Smooth muscle cell (in vitro differentiated cells): Measurements from ENCODE around the gene SLC25A39. TPM values are rescaled to one million over a fixed set of nuclear protein-coding genes. Genes with fewer than 3 reads are reported as not detected.
"Not testable (repeated sequence)": the region's sequence is repeated elsewhere in the genome, so short reads cannot be mapped to it uniquely, and the experiment has no call there.

ENCODE experiments used
- DNase-seq: peaks from one replicate; lab custom pipeline; 2025; ENCODE audit not compliant: unreplicated experiment; lab: John Stamatoyannopoulos, UW
- H2AFZ ChIP-seq: fragments of 200-600 bp; sonication (generic); 2 replicates; pipeline ENCODE4 v1.6.0; 2016; ENCODE audit warnings: antibody characterized with exemption, low read depth, mild to moderate bottlenecking
- H3F3A ChIP-seq: fragments of 200-600 bp; sonication (generic); 2 replicates; pipeline ENCODE4 v1.6.0; 2017; ENCODE audit warnings: antibody characterized with exemption, low read depth
- H3K27ac ChIP-seq: fragments of 200-600 bp; sonication (generic); 2 replicates; pipeline ENCODE4 v1.5.1; 2016; ENCODE audit warnings: low read depth, mild to moderate bottlenecking
- H3K27me3 ChIP-seq: fragments of 200-600 bp; sonication (generic); 2 replicates; pipeline ENCODE4 v1.6.1; 2016; ENCODE audit warnings: low read depth, mild to moderate bottlenecking
- H3K36me3 ChIP-seq: fragments of 200-600 bp; sonication (generic); 2 replicates; pipeline ENCODE4 v1.5.1; 2016; ENCODE audit warnings: low read depth
- H3K4me1 ChIP-seq: fragments of 200-600 bp; sonication (generic); 2 replicates; pipeline ENCODE4 v1.5.1; 2016; ENCODE audit warnings: low read depth
- H3K4me2 ChIP-seq: fragments of 200-600 bp; sonication (generic); 2 replicates; pipeline ENCODE4 v1.6.0; 2016; ENCODE audit warnings: mild to moderate bottlenecking
- H3K4me3 ChIP-seq: fragments of 200-600 bp; sonication (generic); 2 replicates; pipeline ENCODE4 v1.5.1; 2016; ENCODE audit warnings: mild to moderate bottlenecking
- H3K79me2 ChIP-seq: fragments of 200-600 bp; sonication (generic); 2 replicates; pipeline ENCODE4 v1.6.0; 2016; ENCODE audit warnings: low read depth, mild to moderate bottlenecking
- H3K9ac ChIP-seq: fragments of 200-600 bp; sonication (generic); 2 replicates; pipeline ENCODE4 v1.6.0; 2016; ENCODE audit warnings: low read depth
- H3K9me3 ChIP-seq: fragments of 200-600 bp; sonication (generic); replicated peaks from 2 replicates; pipeline ENCODE4 v1.5.1; 2016; ENCODE audit warnings: low read depth
- H4K20me1 ChIP-seq: fragments of 200-600 bp; sonication (generic); 2 replicates; pipeline ENCODE4 v1.6.0; 2016; ENCODE audit warnings: low read depth
- CTCF ChIP-seq: fragments of 200-600 bp; sonication (generic); IDR thresholded peaks from 2 replicates; pipeline ENCODE4 v1.5.1; 2017; ENCODE audit warnings: borderline replicate concordance, mild to moderate bottlenecking, antibody characterized with exemption; ENCODE audit not compliant: insufficient read depth, poor library complexity, severe bottlenecking
- WGBS: methylation state at CpG from one replicate; pipeline ENCODE4 v1.1.7; 2016; ENCODE audit warnings: low lambda C conversion rate; 5-methylcytosine and 5-hydroxymethylcytosine counted together
- polyA plus RNA-seq: library from polyadenylated mRNA; unstranded; fragments of >200 nt; fragmentation: Nextera tagmentation; extraction: Ambion mirVana; gene quantifications from 2 replicates; pipeline ENCODE4 v1.2.1, GENCODE V29; 2016
- total RNA-seq: library from RNA; depleted of rRNA; stranded (reverse); fragments of >200 nt; gene quantifications from 2 replicates; pipeline ENCODE4 v1.2.3, GENCODE V29; 2014

The SLC25A39 gene
- total and polyA plus RNA-seq, 2 experiments from 2014 or later: 106 to 147 TPM

- no peak overlapping the region for H3K4me3 ChIP-seq
- peaks cover 11% of the 10 kb centered on the region for H3K79me2 ChIP-seq
- H3K4me1 ChIP-seq: peaks cover 2% of the 10 kb centered on the region
- H3K4me2 ChIP-seq: no peak overlapping the region
- H4K20me1 ChIP-seq: peaks cover 4% of the 10 kb centered on the region
- H3F3A ChIP-seq: no peaks in the 10 kb centered on the region
- no peak overlapping the region for H3K27ac ChIP-seq
- no peaks in the 10 kb centered on the region for H3K36me3 ChIP-seq
- no peak overlapping the region for H3K9ac ChIP-seq
- peaks cover 7% of the 10 kb centered on the region for H3K27me3 ChIP-seq
- no peak for TF ChIP-seq CTCF
- 85% methylated on average over 7 of the region's 7 CpGs for WGBS
- no peak for DNase-seq
- no peaks in the 10 kb centered on the region for H3K9me3 ChIP-seq
- H2AFZ ChIP-seq: no peak overlapping the region
Measured at GRCh38 chr17:44367231-44367979, 42.8 kb upstream of the SLC25A39 start.

GRCh38 chr17:44365051-44365450, 40.4 kb upstream of the SLC25A39 start:
- not testable (repeated sequence) for H2AFZ ChIP-seq, H3K9ac ChIP-seq, H3K36me3 ChIP-seq, H3K27ac ChIP-seq, H3K9me3 ChIP-seq, H3K4me2 ChIP-seq, H3F3A ChIP-seq, H3K4me3 ChIP-seq, DNase-seq, H3K27me3 ChIP-seq
- peaks cover 24% of the 10 kb centered on the region for H3K4me1 ChIP-seq
- H4K20me1 ChIP-seq: peaks cover 28% of the 10 kb centered on the region
- 93% methylated on average over 5 of the region's 5 CpGs for WGBS
- H3K79me2 ChIP-seq: peaks cover 12% of the 10 kb centered on the region

GRCh38 chr17:44363613-44364159, 39.1 kb upstream of the SLC25A39 start, which contains the start of gene FAM171A2:
Gene FAM171A2, minus strand, starts transcription at chr17:44363853. Its CDS starts 139 bp downstream, at chr17:44363714.
- peak; percentile 29 for DNase-seq
- Histone ChIP-seq H3K9me3 (no peaks in the 10 kb centered on the region), H4K20me1 (peaks cover 41% of the 10 kb centered on the region), H3K4me2 (peak within 1 kb of the TSS; percentile 94), H3K36me3 (no peaks in the 10 kb centered on the region), H3K27ac (no peak within 1 kb of the TSS), H3F3A (peaks cover 5% of the 10 kb centered on the region), H2AFZ (peak within 1 kb of the TSS; percentile 93), H3K9ac (peak within 1 kb of the TSS; percentile 74), H3K27me3 (peaks cover 7% of the 10 kb centered on the region), H3K4me3 (peak within 1 kb of the TSS; percentile 99), H3K4me1 (peaks cover 25% of the 10 kb centered on the region), H3K79me2 (peaks cover 12% of the 10 kb centered on the region)
- 1% methylated on average over 38 of the region's 63 CpGs for WGBS
- TF ChIP-seq CTCF: peak; percentile 68

GRCh38 chr17:44362949-44363612, 38.5 kb upstream of the SLC25A39 start:
- 3% methylated on average over 18 of the region's 45 CpGs for WGBS
- H3K27ac ChIP-seq: no peak overlapping the region
- H3K4me2 ChIP-seq: peak overlapping the region; percentile 94

More at GRCh38 chr17:44362949-44363612, 38.5 kb upstream of the SLC25A39 start:
- Histone ChIP-seq H3K9ac (peak overlapping the region; percentile 74), H3K4me3 (peak overlapping the region; percentile 99), H4K20me1 (peaks cover 46% of the 10 kb centered on the region), H3K36me3 (no peaks in the 10 kb centered on the region), H3F3A (peaks cover 5% of the 10 kb centered on the region), H3K9me3 (no peaks in the 10 kb centered on the region), H2AFZ (peak overlapping the region; percentile 93), H3K79me2 (peaks cover 12% of the 10 kb centered on the region), H3K27me3 (peaks cover 7% of the 10 kb centered on the region), H3K4me1 (peaks cover 25% of the 10 kb centered on the region)
- TF ChIP-seq CTCF: no peak
- DNase-seq: no peak
